Peyer's patch (tissue), 4 donors: ENCODE results near the gene CAMK2D. TPM values are rescaled to one million over a fixed set of nuclear protein-coding genes. Genes with fewer than 3 reads are reported as not detected.

Experiments used
- DNase-seq, 3 donors: peaks; one replicate each; pipeline ENCODE4 v3.0.0-alpha.2; 2017 to 2019
- H3K27ac ChIP-seq, 4 donors: fragments of 200-600 bp; sonication (generic); one replicate each; pipeline ENCODE4 v1.5.1; 2016 to 2019
- H3K27me3 ChIP-seq, 2 donors: fragments of 200-600 bp; sonication (generic); one replicate each; pipeline ENCODE4 v1.5.1; 2019
- H3K36me3 ChIP-seq, 3 donors: fragments of 200-600 bp; sonication (generic); one replicate each; pipeline ENCODE4 v1.5.1; 2016 to 2019
- H3K4me1 ChIP-seq, 4 donors: fragments of 200-600 bp; sonication (generic); one replicate each; pipeline ENCODE4 v1.5.1; 2016 to 2019
- H3K4me3 ChIP-seq, 4 donors: fragments of 200-600 bp; sonication (generic); 1 replicate in 3 of 4; 2 replicates in 1 of 4; pipeline ENCODE4 v1.5.1; 2016 to 2019; ENCODE audit warnings: mild to moderate bottlenecking in 1 of 4
- H3K9me3 ChIP-seq, 4 donors: fragments of 200-600 bp; sonication (generic); one replicate each; pipeline ENCODE4 v1.5.1; 2016 to 2019; ENCODE audit warnings: mild to moderate bottlenecking in 1 of 4
- POLR2A ChIP-seq, 2 donors: fragments of 450-650 bp; IDR thresholded peaks; one replicate each; pipeline ENCODE4 v1.5.1; 2017; ENCODE audit warnings: antibody characterized with exemption in 2 of 2, mild to moderate bottlenecking in 2 of 2, moderate library complexity in 2 of 2
- total RNA-seq, 4 donors: library from RNA; depleted of rRNA; stranded (reverse); fragments of >200 nt; gene quantifications; one replicate each; pipeline ENCODE4 v1.1.0, GENCODE V29; 2016
- TF ChIP-seq, protein P1 (sequence below), 6 experiments: fragments of 450-650 bp in 4 of 6; fragments of 200-600 bp in 2 of 6; sonication (generic) in 1 of 6; IDR thresholded peaks; one replicate each; pipeline ENCODE4 v1.5.1; 2017 to 2019; ENCODE audit warnings: antibody characterized with exemption in 6 of 6, mild to moderate bottlenecking in 3 of 6, moderate library complexity in 1 of 6

Gene CAMK2D
- total RNA-seq, 4 donors from 2014 or later = 38.8 to 125 (median 63.5) TPM

GRCh38 chr4:113579360-113579759 lies 182.2 kb downstream of the CAMK2D start:
- Histone ChIP-seq H3K27me3 (no peaks in the 10 kb centered on the region), H3K4me3 (no peak overlapping the region), H3K36me3 (no peaks in the 10 kb centered on the region), H3K27ac (no peak overlapping the region), H3K9me3 (no peaks in the 10 kb centered on the region), H3K4me1 (no peaks in the 10 kb centered on the region)
- TF ChIP-seq, protein P1, sequence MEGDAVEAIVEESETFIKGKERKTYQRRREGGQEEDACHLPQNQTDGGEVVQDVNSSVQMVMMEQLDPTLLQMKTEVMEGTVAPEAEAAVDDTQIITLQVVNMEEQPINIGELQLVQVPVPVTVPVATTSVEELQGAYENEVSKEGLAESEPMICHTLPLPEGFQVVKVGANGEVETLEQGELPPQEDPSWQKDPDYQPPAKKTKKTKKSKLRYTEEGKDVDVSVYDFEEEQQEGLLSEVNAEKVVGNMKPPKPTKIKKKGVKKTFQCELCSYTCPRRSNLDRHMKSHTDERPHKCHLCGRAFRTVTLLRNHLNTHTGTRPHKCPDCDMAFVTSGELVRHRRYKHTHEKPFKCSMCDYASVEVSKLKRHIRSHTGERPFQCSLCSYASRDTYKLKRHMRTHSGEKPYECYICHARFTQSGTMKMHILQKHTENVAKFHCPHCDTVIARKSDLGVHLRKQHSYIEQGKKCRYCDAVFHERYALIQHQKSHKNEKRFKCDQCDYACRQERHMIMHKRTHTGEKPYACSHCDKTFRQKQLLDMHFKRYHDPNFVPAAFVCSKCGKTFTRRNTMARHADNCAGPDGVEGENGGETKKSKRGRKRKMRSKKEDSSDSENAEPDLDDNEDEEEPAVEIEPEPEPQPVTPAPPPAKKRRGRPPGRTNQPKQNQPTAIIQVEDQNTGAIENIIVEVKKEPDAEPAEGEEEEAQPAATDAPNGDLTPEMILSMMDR (IDR thresholded peaks at IDR 0.05) = no peak
- no peak for TF ChIP-seq POLR2A (IDR thresholded peaks at IDR 0.05)
- no peak for DNase-seq

- no peak for DNase-seq
- Histone ChIP-seq H3K27ac (no peak overlapping the region), H3K4me3 (no peak overlapping the region), H3K27me3 (no peaks in the 10 kb centered on the region), H3K36me3 (no peaks in the 10 kb centered on the region), H3K4me1 (no peaks in the 10 kb centered on the region), H3K9me3 (no peaks in the 10 kb centered on the region)
- TF ChIP-seq, protein P1 (IDR thresholded peaks at IDR 0.05) = no peak
- no peak for TF ChIP-seq POLR2A (IDR thresholded peaks at IDR 0.05)
These were observed 184.4 kb downstream of the CAMK2D start for GRCh38 chr4:113576947-113577678.

DNA sequence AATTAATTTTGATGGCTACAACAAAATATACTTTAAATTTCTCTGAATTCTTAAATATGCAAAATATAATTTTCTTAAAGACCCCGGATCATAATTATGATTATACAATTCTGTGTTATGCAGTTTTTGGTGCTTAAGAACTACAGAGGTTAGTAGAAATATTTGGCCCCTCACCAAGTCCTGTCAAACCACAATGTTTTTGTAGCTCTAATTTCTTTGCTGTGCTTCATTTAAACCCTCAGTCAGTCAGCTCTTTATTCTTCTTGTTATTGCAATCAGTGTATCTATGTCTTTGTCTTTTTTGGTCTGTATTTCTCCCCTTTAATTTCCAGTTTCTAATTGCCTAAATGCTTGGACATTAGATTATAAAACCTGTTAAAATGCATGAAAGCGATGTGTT lies 186.1 kb downstream of the CAMK2D start:
- no peak overlapping the region for H3K27ac ChIP-seq
- no peak for DNase-seq
- H3K4me1 ChIP-seq = no peaks in the 10 kb centered on the region
- no peaks in the 10 kb centered on the region for H3K9me3 ChIP-seq
- H3K27me3 ChIP-seq = no peaks in the 10 kb centered on the region
- H3K36me3 ChIP-seq = no peaks in the 10 kb centered on the region
- TF ChIP-seq POLR2A (IDR thresholded peaks at IDR 0.05) = no peak
- TF ChIP-seq, protein P1 (IDR thresholded peaks at IDR 0.05) = no peak
- no peak overlapping the region for H3K4me3 ChIP-seq

DNA sequence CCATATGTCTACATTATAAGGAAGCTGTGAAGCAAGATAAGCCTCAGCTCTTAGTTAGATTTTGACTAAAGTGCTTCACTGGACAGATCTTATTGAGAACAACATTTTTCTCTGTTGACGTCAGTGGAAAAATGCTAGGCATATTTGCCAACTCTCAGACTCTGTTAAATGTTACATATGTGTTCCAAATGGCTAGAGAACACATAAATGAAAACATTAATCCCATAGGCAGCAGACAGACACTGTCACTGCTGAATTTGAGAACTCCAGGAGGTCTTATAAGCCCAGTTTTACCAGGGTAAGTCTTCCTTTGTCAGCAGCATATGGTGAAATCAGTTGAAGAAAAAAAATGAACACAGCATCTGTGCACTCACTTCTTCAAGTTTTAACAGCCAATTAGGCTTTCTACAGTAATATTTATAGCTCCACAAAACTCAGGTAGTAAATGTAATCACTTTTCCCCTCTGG lies 186.9 kb downstream of the CAMK2D start:
- Histone ChIP-seq H3K27me3 (no peaks in the 10 kb centered on the region), H3K36me3 (no peaks in the 10 kb centered on the region), H3K4me1 (no peaks in the 10 kb centered on the region), H3K27ac (peak overlapping the region in 2 of 4 donors; percentile 2 to 43), H3K4me3 (no peak overlapping the region), H3K9me3 (no peaks in the 10 kb centered on the region)
- DNase-seq = no peak
- TF ChIP-seq, protein P1 (IDR thresholded peaks at IDR 0.05) = no peak
- no peak for TF ChIP-seq POLR2A (IDR thresholded peaks at IDR 0.05)

DNA sequence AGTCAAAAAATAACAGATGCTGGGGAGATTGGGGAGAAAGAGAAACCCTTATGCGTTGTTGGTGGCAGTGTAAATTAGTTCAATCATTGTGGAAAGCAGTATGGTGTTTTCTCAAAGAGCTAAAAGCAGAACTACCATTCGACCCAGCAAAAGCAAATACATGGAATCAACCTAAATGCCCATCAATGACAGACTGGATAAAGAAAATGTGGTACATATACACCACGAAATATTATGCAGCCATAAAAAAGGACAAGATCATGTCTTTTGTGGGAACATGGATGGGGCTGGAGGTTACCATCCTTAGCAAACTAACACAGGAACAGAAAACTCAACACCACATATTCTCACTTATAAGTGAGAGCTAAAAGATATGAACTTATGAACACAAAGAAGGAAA lies 188.9 kb downstream of the CAMK2D start:
- H3K4me1 ChIP-seq = no peaks in the 10 kb centered on the region
- TF ChIP-seq, protein P1 (IDR thresholded peaks at IDR 0.05) = no peak
- TF ChIP-seq POLR2A (IDR thresholded peaks at IDR 0.05) = no peak

More for the DNA sequence above, 188.9 kb downstream of the CAMK2D start:
- DNase-seq = no peak
- no peaks in the 10 kb centered on the region for H3K9me3 ChIP-seq
- H3K27ac ChIP-seq = no peak overlapping the region
- no peaks in the 10 kb centered on the region for H3K27me3 ChIP-seq
- no peak overlapping the region for H3K4me3 ChIP-seq
- H3K36me3 ChIP-seq = no peaks in the 10 kb centered on the region
